H9 (cell line): ENCODE results near the gene DPF3. TPM values are rescaled to one million over a fixed set of nuclear protein-coding genes. Genes with fewer than 3 reads are reported as not detected.

ENCODE experiments used
- DNase-seq: peaks from one replicate; pipeline ENCODE4 v3.0.0-alpha.2; 2017
- H2AFZ ChIP-seq: one replicate; pipeline ENCODE4 v1.6.1; 2013; ENCODE audit warnings: mild to moderate bottlenecking, low read length, control low read depth, moderate library complexity
- H2AK5ac ChIP-seq: 2 replicates; pipeline ENCODE4 v1.6.1; 2013; ENCODE audit warnings: low read length, control low read depth, mixed read lengths; ENCODE audit not compliant: insufficient read length
- H2BK120ac ChIP-seq: one replicate; pipeline ENCODE4 v1.6.1; 2013; ENCODE audit warnings: low read depth, mild to moderate bottlenecking, low read length, control low read depth, inconsistent platforms; ENCODE audit not compliant: poor library complexity, severe bottlenecking
- H2BK12ac ChIP-seq: 2 replicates; pipeline ENCODE4 v1.6.1; 2013; ENCODE audit warnings: low read length, control low read depth, mixed read lengths, low read depth; ENCODE audit not compliant: insufficient read length
- H2BK15ac ChIP-seq: 2 replicates; pipeline ENCODE4 v1.6.1; 2013; ENCODE audit warnings: low read depth, low read length, control low read depth
- H2BK20ac ChIP-seq: one replicate; pipeline ENCODE4 v1.6.1; 2013; ENCODE audit warnings: low read depth, mild to moderate bottlenecking, low read length, control low read depth, inconsistent platforms; ENCODE audit not compliant: poor library complexity, severe bottlenecking
- H2BK5ac ChIP-seq: 2 replicates; pipeline ENCODE4 v1.6.1; 2013; ENCODE audit warnings: low read length, control low read depth, mixed read lengths; ENCODE audit not compliant: insufficient read length
- H3K14ac ChIP-seq: 2 replicates; pipeline ENCODE4 v1.6.1; 2013; ENCODE audit warnings: low read length, control low read depth; ENCODE audit not compliant: insufficient read depth
- H3K18ac ChIP-seq: 2 replicates; pipeline ENCODE4 v1.6.1; 2013; ENCODE audit warnings: low read depth, mild to moderate bottlenecking, mixed read lengths, low read length, control low read depth; ENCODE audit not compliant: insufficient read length
- H3K23ac ChIP-seq: 2 replicates; pipeline ENCODE4 v1.6.1; 2013; ENCODE audit warnings: low read length, control low read depth, mixed read lengths, low read depth; ENCODE audit not compliant: insufficient read length
- H3K23me2 ChIP-seq: 2 replicates; pipeline ENCODE4 v1.6.1; 2013; ENCODE audit warnings: low read depth, mild to moderate bottlenecking, mixed read lengths, low read length, control low read depth; ENCODE audit not compliant: insufficient read length, poor library complexity, severe bottlenecking
- H3K27ac ChIP-seq: 2 replicates; pipeline ENCODE4 v1.5.1; 2013; ENCODE audit warnings: low read length, control low read depth, mixed read lengths, low read depth; ENCODE audit not compliant: insufficient read length
- H3K27me3 ChIP-seq: 2 replicates; pipeline ENCODE4 v1.6.1; 2013; ENCODE audit warnings: low read length, control low read depth, inconsistent platforms; ENCODE audit not compliant: insufficient read depth
- H3K4ac ChIP-seq: 2 replicates; pipeline ENCODE4 v1.6.1; 2013; ENCODE audit warnings: low read depth, mild to moderate bottlenecking, control low read depth, inconsistent platforms, low read length, moderate library complexity
- H3K4me1 ChIP-seq: 2 replicates; pipeline ENCODE4 v1.6.1; 2013; ENCODE audit warnings: low read length, control low read depth, inconsistent platforms; ENCODE audit not compliant: insufficient read depth
- H3K4me2 ChIP-seq: 2 replicates; pipeline ENCODE4 v1.6.1; 2013; ENCODE audit warnings: low read length, control low read depth, mixed read lengths; ENCODE audit not compliant: insufficient read length, insufficient read depth
- H3K56ac ChIP-seq: 2 replicates; pipeline ENCODE4 v1.6.1; 2013; ENCODE audit warnings: low read depth, mild to moderate bottlenecking, mixed read lengths, low read length, control low read depth; ENCODE audit not compliant: insufficient read length
- H3K79me1 ChIP-seq: 2 replicates; pipeline ENCODE4 v1.6.1; 2013; ENCODE audit warnings: low read depth, mild to moderate bottlenecking, moderate library complexity, low read length, control low read depth, inconsistent platforms; ENCODE audit not compliant: insufficient read depth, poor library complexity, severe bottlenecking
- H3K79me2 ChIP-seq: 2 replicates; pipeline ENCODE4 v1.6.1; 2013; ENCODE audit warnings: low read length, control low read depth, inconsistent platforms; ENCODE audit not compliant: insufficient read depth
- H3K9ac ChIP-seq: 2 replicates; pipeline ENCODE4 v1.6.1; 2013; ENCODE audit warnings: low read length, control low read depth, mixed read lengths; ENCODE audit not compliant: insufficient read length; ENCODE audit errors: extremely low read depth
- H3K9me3 ChIP-seq: one replicate; pipeline ENCODE4 v1.6.1; 2013; ENCODE audit warnings: low read depth, low read length, inconsistent platforms; ENCODE audit not compliant: control insufficient read depth
- H3T11ph ChIP-seq: one replicate; pipeline ENCODE4 v1.6.1; 2013; ENCODE audit warnings: mild to moderate bottlenecking, low read length, control low read depth, inconsistent platforms
- H4K20me1 ChIP-seq: one replicate; pipeline ENCODE4 v1.6.1; 2013; ENCODE audit not compliant: control insufficient read depth, insufficient read length, insufficient read depth
- H4K5ac ChIP-seq: 2 replicates; pipeline ENCODE4 v1.6.1; 2013; ENCODE audit warnings: low read depth, mild to moderate bottlenecking, mixed read lengths, low read length, control low read depth; ENCODE audit not compliant: insufficient read length
- H4K8ac ChIP-seq: replicated peaks from 2 replicates; pipeline ENCODE4 v1.6.1; 2013; ENCODE audit warnings: low read length, control low read depth, mixed read lengths, low read depth; ENCODE audit not compliant: insufficient read length
- H4K91ac ChIP-seq: 2 replicates; pipeline ENCODE4 v1.6.1; 2013; ENCODE audit warnings: low read depth, mild to moderate bottlenecking, moderate library complexity, mixed read lengths, low read length, control low read depth; ENCODE audit not compliant: insufficient read length
- H3K27ac Mint-ChIP-seq, 3 experiments: 2 replicates in 2 of 3; 3 replicates in 1 of 3; pipeline ENCODE4 v1.8.0; 2020 to 2021; ENCODE audit warnings: mixed read lengths in 3 of 3, mild to moderate bottlenecking in 1 of 3, moderate library complexity in 1 of 3
- H3K27me3 Mint-ChIP-seq: 2 replicates; pipeline ENCODE4 v1.8.0; 2021; ENCODE audit warnings: low read depth, mild to moderate bottlenecking, moderate library complexity, mixed read lengths
- H3K36me3 Mint-ChIP-seq, 3 experiments: 2 replicates in 2 of 3; 3 replicates in 1 of 3; pipeline ENCODE4 v1.8.0; 2020 to 2021; ENCODE audit warnings: low read depth in 3 of 3, mixed read lengths in 3 of 3; ENCODE audit not compliant: insufficient read depth in 1 of 3
- H3K4me1 Mint-ChIP-seq, 2 experiments: 2 replicates each; pipeline ENCODE4 v1.8.0; 2020; ENCODE audit warnings: mixed read lengths in 2 of 2
- H3K4me3 Mint-ChIP-seq, 2 experiments: 2 replicates in 1 of 2; 3 replicates in 1 of 2; pipeline ENCODE4 v1.8.0; 2020 to 2021; ENCODE audit warnings: mild to moderate bottlenecking in 2 of 2, mixed read lengths in 2 of 2, moderate library complexity in 1 of 2
- H3K9me3 Mint-ChIP-seq, 2 experiments: 2 replicates in 1 of 2; 3 replicates in 1 of 2; pipeline ENCODE4 v1.8.0; 2020; ENCODE audit warnings: mild to moderate bottlenecking in 2 of 2, mixed read lengths in 2 of 2, moderate library complexity in 1 of 2
- CTCF ChIP-seq: fragments of 200-600 bp; sonication (generic); conservative IDR thresholded peaks from 3 replicates; pipeline ENCODE4 v1.8.0; 2021; ENCODE audit warnings: antibody characterized with exemption, mild to moderate bottlenecking
- WGBS: extraction: QIAGEN DNeasy Blood & Tissue Kit; methylation state at CpG from one replicate; pipeline ENCODE4 v1.1.7; 2013; ENCODE audit warnings: missing lambda C conversion rate, low lambda C conversion rate, mixed read lengths; ENCODE audit not compliant: insufficient read length; ENCODE audit errors: extremely low coverage; 5-methylcytosine and 5-hydroxymethylcytosine counted together
- total RNA-seq: library from RNA; stranded (reverse); gene quantifications from 2 replicates; pipeline ENCODE4 v1.2.1, GENCODE V29; 2021

Gene DPF3
- total RNA-seq, 1 experiment from 2014 or later = not detected

GRCh38 chr14:72787841-72788240 is 106.1 kb downstream of the DPF3 start:
- H2AFZ ChIP-seq = no peak overlapping the region
- no peak overlapping the region for H4K91ac ChIP-seq
- no peak overlapping the region; the same call in 1 of the 2 replicates for H3K14ac ChIP-seq
- no peak overlapping the region for H2BK120ac ChIP-seq
- no peak overlapping the region for H3K18ac ChIP-seq
- no peak overlapping the region for H3T11ph ChIP-seq
- H4K8ac ChIP-seq = no peak overlapping the region
- H3K27me3 ChIP-seq = no peaks in the 10 kb centered on the region
- DNase-seq = no peak
- no peak overlapping the region for H3K4me2 ChIP-seq
- Mint-ChIP-seq H3K9me3 (no peaks in the 10 kb centered on the region), H3K27ac (no peak overlapping the region), H3K4me3 (no peak overlapping the region), H3K27me3 (peaks cover 5% of the 10 kb centered on the region; the same call in 1 of the 2 replicates), H3K4me1 (peaks cover 24 to 30% of the 10 kb centered on the region in 2 experiments), H3K36me3 (no peaks in the 10 kb centered on the region)
- H2BK5ac ChIP-seq = no peak overlapping the region
- H3K23ac ChIP-seq = no peak overlapping the region
- H3K79me1 ChIP-seq = no peaks in the 10 kb centered on the region
- WGBS = no CpG with 5 or more reads among the region's 6 CpGs
- H2BK12ac ChIP-seq = no peak overlapping the region
- no peaks in the 10 kb centered on the region for H3K9me3 ChIP-seq
- H2BK20ac ChIP-seq = no peak overlapping the region
- H4K20me1 ChIP-seq = no peaks in the 10 kb centered on the region
- H3K23me2 ChIP-seq = no peaks in the 10 kb centered on the region
- H4K5ac ChIP-seq = no peak overlapping the region
- H3K27ac ChIP-seq = no peak overlapping the region
- H3K56ac ChIP-seq = no peak overlapping the region
- H3K4ac ChIP-seq = no peak overlapping the region
- TF ChIP-seq CTCF = no peak
- no peak overlapping the region for H3K9ac ChIP-seq
- no peak overlapping the region for H2BK15ac ChIP-seq
- H3K4me1 ChIP-seq = peaks cover 7% of the 10 kb centered on the region; the same call in 1 of the 2 replicates
- no peak overlapping the region for H2AK5ac ChIP-seq
- no peaks in the 10 kb centered on the region for H3K79me2 ChIP-seq
